ENCODE measurements around the gene MAP7D1.

- TF ChIP-seq, protein P1, sequence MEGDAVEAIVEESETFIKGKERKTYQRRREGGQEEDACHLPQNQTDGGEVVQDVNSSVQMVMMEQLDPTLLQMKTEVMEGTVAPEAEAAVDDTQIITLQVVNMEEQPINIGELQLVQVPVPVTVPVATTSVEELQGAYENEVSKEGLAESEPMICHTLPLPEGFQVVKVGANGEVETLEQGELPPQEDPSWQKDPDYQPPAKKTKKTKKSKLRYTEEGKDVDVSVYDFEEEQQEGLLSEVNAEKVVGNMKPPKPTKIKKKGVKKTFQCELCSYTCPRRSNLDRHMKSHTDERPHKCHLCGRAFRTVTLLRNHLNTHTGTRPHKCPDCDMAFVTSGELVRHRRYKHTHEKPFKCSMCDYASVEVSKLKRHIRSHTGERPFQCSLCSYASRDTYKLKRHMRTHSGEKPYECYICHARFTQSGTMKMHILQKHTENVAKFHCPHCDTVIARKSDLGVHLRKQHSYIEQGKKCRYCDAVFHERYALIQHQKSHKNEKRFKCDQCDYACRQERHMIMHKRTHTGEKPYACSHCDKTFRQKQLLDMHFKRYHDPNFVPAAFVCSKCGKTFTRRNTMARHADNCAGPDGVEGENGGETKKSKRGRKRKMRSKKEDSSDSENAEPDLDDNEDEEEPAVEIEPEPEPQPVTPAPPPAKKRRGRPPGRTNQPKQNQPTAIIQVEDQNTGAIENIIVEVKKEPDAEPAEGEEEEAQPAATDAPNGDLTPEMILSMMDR (IDR thresholded peaks at IDR 0.05) = no peak
- TF ChIP-seq POLR2A (IDR thresholded peaks at IDR 0.05) (no peak), POLR2AphosphoS5 (IDR thresholded peaks at IDR 0.05) (no peak)
These were observed 29.8 kb upstream of the MAP7D1 start for GRCh38 chr1:36126005-36126716.

Data from gastroesophageal sphincter (tissue), 3 donors.